IMR-90 (cell line): Measurements from ENCODE around the gene GABRG2. TPM values are rescaled to one million over a fixed set of nuclear protein-coding genes. Genes with fewer than 3 reads are reported as not detected.

Source experiments
- ATAC-seq: fragments of 200-7000 bp; cut with Tn5 transposase; 2 replicates; pipeline ENCODE4 v1.9.1; 2020; ENCODE audit warnings: low read depth, mild to moderate bottlenecking, moderate library complexity
- BruUV-seq: library from RNA; stranded (reverse); fragments of 400-500 nt; replicated peaks from 2 replicates; lab custom pipeline; 2021; lab: Mats Ljungman, UMichigan
- CTCF ChIA-PET: fragments of 300-600 bp; formaldehyde crosslinking; extraction: SDS; loops from one replicate; lab custom pipeline; 2021; ENCODE audit warnings: antibody characterized with exemption; lab: Yijun Ruan, JAX
- POLR2A ChIA-PET: fragments of 300-600 bp; sonication (Branson Sonifier 250); formaldehyde crosslinking; loops from one replicate; lab custom pipeline; 2022; ENCODE audit warnings: antibody characterized with exemption; ENCODE audit not compliant: unreplicated experiment; lab: Charles Lee
- DNase-seq: peaks from one replicate; pipeline ENCODE4 v3.0.0; 2013
- H2AFZ ChIP-seq: replicated peaks from 2 replicates; pipeline ENCODE3; 2013; ENCODE audit warnings: low read length, mild to moderate bottlenecking; ENCODE audit not compliant: poor library complexity
- H2AK5ac ChIP-seq: 2 replicates; pipeline ENCODE4 v1.6.1; 2013; ENCODE audit warnings: low read depth, low read length, inconsistent platforms
- H2AK9ac ChIP-seq: replicated peaks from 2 replicates; pipeline ENCODE3; 2013; ENCODE audit warnings: mild to moderate bottlenecking, low read depth, low read length, moderate library complexity; ENCODE audit not compliant: poor library complexity
- H2BK120ac ChIP-seq: 2 replicates; pipeline ENCODE4 v1.6.1; 2013; ENCODE audit warnings: low read depth, low read length, inconsistent platforms
- H2BK15ac ChIP-seq: 3 replicates; pipeline ENCODE4 v1.6.1; 2013; ENCODE audit warnings: low read depth, low read length, inconsistent platforms
- H2BK20ac ChIP-seq: 2 replicates; pipeline ENCODE4 v1.6.1; 2013; ENCODE audit warnings: low read depth, mild to moderate bottlenecking, inconsistent platforms, low read length, moderate library complexity
- H2BK5ac ChIP-seq: 2 replicates; pipeline ENCODE4 v1.6.1; 2013; ENCODE audit warnings: mild to moderate bottlenecking, low read depth, low read length, inconsistent platforms; ENCODE audit not compliant: poor library complexity, severe bottlenecking
- H3K14ac ChIP-seq: replicated peaks from 2 replicates; pipeline ENCODE4 v1.6.1; 2013; ENCODE audit warnings: low read depth, low read length, inconsistent platforms
- H3K18ac ChIP-seq: 2 replicates; pipeline ENCODE4 v1.6.1; 2013; ENCODE audit warnings: low read depth, low read length, control low read depth
- H3K23ac ChIP-seq: 2 replicates; pipeline ENCODE4 v1.6.1; 2013; ENCODE audit warnings: low read depth, low read length, inconsistent platforms
- H3K27ac ChIP-seq: 2 replicates; pipeline ENCODE4 v1.5.1; 2013; ENCODE audit warnings: mild to moderate bottlenecking, control low read depth, low read length; ENCODE audit not compliant: insufficient read depth
- H3K27me3 ChIP-seq: 2 replicates; pipeline ENCODE4 v1.6.1; 2013; ENCODE audit warnings: low read length; ENCODE audit not compliant: control insufficient read depth, insufficient read depth
- H3K36me3 ChIP-seq: 2 replicates; pipeline ENCODE4 v1.6.1; 2013; ENCODE audit warnings: low read length, mixed read lengths; ENCODE audit not compliant: control insufficient read depth, insufficient read depth
- H3K4ac ChIP-seq: 2 replicates; pipeline ENCODE4 v1.6.1; 2013; ENCODE audit warnings: low read depth, low read length, inconsistent platforms
- H3K4me1 ChIP-seq: 2 replicates; pipeline ENCODE4 v1.6.1; 2013; ENCODE audit warnings: low read length, mixed read lengths; ENCODE audit not compliant: control insufficient read depth, insufficient read depth
- H3K4me2 ChIP-seq: 2 replicates; pipeline ENCODE4 v1.6.1; 2013; ENCODE audit warnings: low read depth, mild to moderate bottlenecking, control low read depth, low read length, moderate library complexity
- H3K4me3 ChIP-seq: 2 replicates; pipeline ENCODE4 v1.5.1; 2013; ENCODE audit warnings: low read depth, mild to moderate bottlenecking, control low read depth, low read length, moderate library complexity; ENCODE audit not compliant: insufficient read depth
- H3K56ac ChIP-seq: 2 replicates; pipeline ENCODE4 v1.6.1; 2013; ENCODE audit warnings: low read length, inconsistent platforms; ENCODE audit not compliant: insufficient read depth; ENCODE audit errors: extremely low read depth
- H3K79me1 ChIP-seq, 2 experiments: 2 replicates each; pipeline ENCODE4 v1.6.1; 2013; ENCODE audit warnings: low read length in 2 of 2, inconsistent platforms in 1 of 2, low read depth in 1 of 2
- H3K9ac ChIP-seq: 2 replicates; pipeline ENCODE4 v1.6.1; 2013; ENCODE audit warnings: low read depth, low read length, control low read depth
- H3K9me1 ChIP-seq: 2 replicates; pipeline ENCODE4 v1.6.1; 2013; ENCODE audit warnings: low read length, inconsistent platforms; ENCODE audit not compliant: insufficient read depth
- H3K9me3 ChIP-seq: 2 replicates; pipeline ENCODE4 v1.6.1; 2013; ENCODE audit warnings: low read length; ENCODE audit not compliant: control insufficient read depth, insufficient read depth
- H4K20me1 ChIP-seq: 2 replicates; pipeline ENCODE4 v1.6.1; 2013; ENCODE audit warnings: low read length, inconsistent platforms; ENCODE audit not compliant: insufficient read depth
- H4K5ac ChIP-seq: 2 replicates; pipeline ENCODE4 v1.6.1; 2013; ENCODE audit warnings: mild to moderate bottlenecking, low read depth, low read length, control low read depth
- H4K8ac ChIP-seq, 2 experiments: 2 replicates each; pipeline ENCODE4 v1.6.1; 2013; ENCODE audit warnings: low read depth in 2 of 2, low read length in 2 of 2, control low read depth in 1 of 2, inconsistent platforms in 1 of 2
- H4K91ac ChIP-seq: 2 replicates; pipeline ENCODE4 v1.6.1; 2013; ENCODE audit warnings: low read depth, low read length, inconsistent platforms; ENCODE audit not compliant: insufficient read depth
- CHD1 ChIP-seq: IDR thresholded peaks from 2 replicates; pipeline ENCODE4 v1.6.1; 2012; ENCODE audit warnings: low read depth, low read length, improper control_type of control experiment
- MAFK ChIP-seq: IDR thresholded peaks from 2 replicates; pipeline ENCODE4 v1.6.1; 2012; ENCODE audit warnings: low read depth, low read length, improper control_type of control experiment
- MXI1 ChIP-seq: IDR thresholded peaks from 2 replicates; pipeline ENCODE4 v1.6.1; 2012; ENCODE audit warnings: low read depth, mild to moderate bottlenecking, low read length, moderate library complexity, borderline replicate concordance
- RAD21 ChIP-seq: IDR thresholded peaks from 2 replicates; pipeline ENCODE4 v1.6.1; 2012; ENCODE audit warnings: low read length, improper control_type of control experiment
- RCOR1 ChIP-seq: IDR thresholded peaks from 2 replicates; pipeline ENCODE4 v1.6.1; 2012; ENCODE audit warnings: mild to moderate bottlenecking, low read length, improper control_type of control experiment; ENCODE audit not compliant: insufficient replicate concordance
- WGBS, 2 experiments: methylation state at CpG; one replicate each; pipeline versions ENCODE4 v1.1.5 to v1.1.7; 2013; ENCODE audit warnings: missing lambda C conversion rate in 2 of 2; ENCODE audit not compliant: insufficient read length in 1 of 2; ENCODE audit errors: extremely low coverage in 2 of 2; 5-methylcytosine and 5-hydroxymethylcytosine counted together
- dilution Hi-C: fragments of 300-500 bp; cut with HindIII; formaldehyde crosslinking; loops from one replicate; pipeline ENCODE4 v1.14.3; 2018; ENCODE audit warnings: low sequenced_read_pairs; ENCODE audit not compliant: unreplicated experiment
- in situ Hi-C: fragments of 300-500 bp; cut with MboI; formaldehyde crosslinking; loops from 3 replicates; pipeline ENCODE4 v1.14.3; 2019; ENCODE audit warnings: low sequenced_read_pairs, inconsistent platforms, mixed read lengths
- intact Hi-C: fragments of 100-400 bp; cut with micrococcal nuclease; formaldehyde crosslinking; loops from 2 replicates; pipeline ENCODE4 v1.10.0; 2022
- polyA plus RNA-seq, 3 experiments: library from polyadenylated mRNA; depleted of rRNA; stranded (reverse); fragments of >200 nt; gene quantifications; 2 replicates each; pipeline ENCODE4 v1.2.3, GENCODE V29; 2012; ENCODE audit warnings: low replicate concordance in 1 of 3
- total RNA-seq: library from RNA; depleted of rRNA; stranded (reverse); fragments of >200 nt; gene quantifications from 2 replicates; pipeline ENCODE4 v1.2.3, GENCODE V29; 2012
- TF ChIP-seq, protein P1 (sequence below): fragments of 150-350 bp; IDR thresholded peaks from 2 replicates; pipeline ENCODE4 v1.6.1; 2016; ENCODE audit warnings: low read depth, mild to moderate bottlenecking, low read length, moderate library complexity, borderline replicate concordance
- TF ChIP-seq, protein P2 (sequence below): conservative IDR thresholded peaks from 2 replicates; pipeline ENCODE4 v1.5.1; 2012; ENCODE audit warnings: mild to moderate bottlenecking, low read depth, low read length, improper control_type of control experiment
- TF ChIP-seq, protein P3 (sequence below): fragments of 150-350 bp; IDR thresholded peaks from 2 replicates; pipeline ENCODE4 v1.6.1; 2017; ENCODE audit warnings: mild to moderate bottlenecking, antibody characterized with exemption, low read length, low read depth

Gene GABRG2
- total and polyA plus RNA-seq, 2 of the 4 experiments (the other 2 are of a cell fraction): not detected

DNA sequence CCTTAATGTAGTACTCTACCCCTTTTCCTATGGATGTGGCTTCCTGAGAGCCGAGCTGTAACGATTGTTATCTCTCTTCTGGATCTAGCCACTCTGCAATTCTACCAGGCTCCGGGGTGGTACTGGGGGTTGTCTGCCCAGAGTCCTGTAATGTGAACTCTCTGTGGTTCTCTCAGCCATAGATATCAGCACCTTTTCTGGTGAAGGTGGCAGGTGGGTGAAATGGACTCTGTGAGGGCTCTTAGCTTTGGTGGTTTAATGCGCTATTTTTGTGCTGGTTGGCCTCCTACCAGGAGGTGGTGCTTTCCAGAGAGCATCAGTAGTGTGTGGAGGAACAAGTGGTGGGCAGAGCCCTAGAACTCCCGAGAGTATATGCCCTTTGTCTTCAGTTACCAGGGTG, 122.1 kb downstream of the GABRG2 start:
- BruUV-seq: no TSS peak

More for the DNA sequence above, 122.1 kb downstream of the GABRG2 start:
- no peak overlapping the region for H3K27ac ChIP-seq
- no peaks in the 10 kb centered on the region for H3K4me1 ChIP-seq
- in situ Hi-C loops (no loop called here), dilution Hi-C loops (no loop called here), intact Hi-C loops (no loop called here)
- H3K4me3 ChIP-seq: no peak overlapping the region
- no peak overlapping the region for H2BK15ac ChIP-seq
- H3K23ac ChIP-seq: no peak overlapping the region
- ChIA-PET CTCF (no interaction called here), POLR2A (no interaction called here)
- H2AFZ ChIP-seq: no peak overlapping the region
- H2AK9ac ChIP-seq: no peak overlapping the region
- H3K9me1 ChIP-seq: no peaks in the 10 kb centered on the region
- no peak overlapping the region for H2BK20ac ChIP-seq
- H3K9me3 ChIP-seq: peaks cover 9% of the 10 kb centered on the region
- no peak overlapping the region for H3K18ac ChIP-seq
- no peaks in the 10 kb centered on the region for H3K36me3 ChIP-seq
- TF ChIP-seq, protein P1, sequence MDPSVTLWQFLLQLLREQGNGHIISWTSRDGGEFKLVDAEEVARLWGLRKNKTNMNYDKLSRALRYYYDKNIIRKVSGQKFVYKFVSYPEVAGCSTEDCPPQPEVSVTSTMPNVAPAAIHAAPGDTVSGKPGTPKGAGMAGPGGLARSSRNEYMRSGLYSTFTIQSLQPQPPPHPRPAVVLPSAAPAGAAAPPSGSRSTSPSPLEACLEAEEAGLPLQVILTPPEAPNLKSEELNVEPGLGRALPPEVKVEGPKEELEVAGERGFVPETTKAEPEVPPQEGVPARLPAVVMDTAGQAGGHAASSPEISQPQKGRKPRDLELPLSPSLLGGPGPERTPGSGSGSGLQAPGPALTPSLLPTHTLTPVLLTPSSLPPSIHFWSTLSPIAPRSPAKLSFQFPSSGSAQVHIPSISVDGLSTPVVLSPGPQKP: no peak
- TF ChIP-seq RCOR1 (no peak), CHD1 (no peak), RAD21 (no peak), MXI1 (no peak), MAFK (no peak)
- TF ChIP-seq, protein P2, sequence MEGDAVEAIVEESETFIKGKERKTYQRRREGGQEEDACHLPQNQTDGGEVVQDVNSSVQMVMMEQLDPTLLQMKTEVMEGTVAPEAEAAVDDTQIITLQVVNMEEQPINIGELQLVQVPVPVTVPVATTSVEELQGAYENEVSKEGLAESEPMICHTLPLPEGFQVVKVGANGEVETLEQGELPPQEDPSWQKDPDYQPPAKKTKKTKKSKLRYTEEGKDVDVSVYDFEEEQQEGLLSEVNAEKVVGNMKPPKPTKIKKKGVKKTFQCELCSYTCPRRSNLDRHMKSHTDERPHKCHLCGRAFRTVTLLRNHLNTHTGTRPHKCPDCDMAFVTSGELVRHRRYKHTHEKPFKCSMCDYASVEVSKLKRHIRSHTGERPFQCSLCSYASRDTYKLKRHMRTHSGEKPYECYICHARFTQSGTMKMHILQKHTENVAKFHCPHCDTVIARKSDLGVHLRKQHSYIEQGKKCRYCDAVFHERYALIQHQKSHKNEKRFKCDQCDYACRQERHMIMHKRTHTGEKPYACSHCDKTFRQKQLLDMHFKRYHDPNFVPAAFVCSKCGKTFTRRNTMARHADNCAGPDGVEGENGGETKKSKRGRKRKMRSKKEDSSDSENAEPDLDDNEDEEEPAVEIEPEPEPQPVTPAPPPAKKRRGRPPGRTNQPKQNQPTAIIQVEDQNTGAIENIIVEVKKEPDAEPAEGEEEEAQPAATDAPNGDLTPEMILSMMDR: no peak
- TF ChIP-seq, protein P3, sequence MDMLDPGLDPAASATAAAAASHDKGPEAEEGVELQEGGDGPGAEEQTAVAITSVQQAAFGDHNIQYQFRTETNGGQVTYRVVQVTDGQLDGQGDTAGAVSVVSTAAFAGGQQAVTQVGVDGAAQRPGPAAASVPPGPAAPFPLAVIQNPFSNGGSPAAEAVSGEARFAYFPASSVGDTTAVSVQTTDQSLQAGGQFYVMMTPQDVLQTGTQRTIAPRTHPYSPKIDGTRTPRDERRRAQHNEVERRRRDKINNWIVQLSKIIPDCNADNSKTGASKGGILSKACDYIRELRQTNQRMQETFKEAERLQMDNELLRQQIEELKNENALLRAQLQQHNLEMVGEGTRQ: no peak
- no peaks in the 10 kb centered on the region for H3K27me3 ChIP-seq
- H3K79me1 ChIP-seq: no peaks in the 10 kb centered on the region
- H2BK5ac ChIP-seq: no peak overlapping the region
- H3K56ac ChIP-seq: no peak overlapping the region
- no CpG with 5 or more reads among the region's 5 CpGs for WGBS, 2 experiments
- no peak overlapping the region for H2BK120ac ChIP-seq
- no peak overlapping the region for H4K91ac ChIP-seq
- H3K4me2 ChIP-seq: no peak overlapping the region
- no peaks in the 10 kb centered on the region for H4K20me1 ChIP-seq
- H3K14ac ChIP-seq: no peak overlapping the region
- no peak overlapping the region for H4K8ac ChIP-seq
- ATAC-seq (no peak), DNase-seq (no peak)
- no peak overlapping the region for H3K4ac ChIP-seq
- H4K5ac ChIP-seq: no peak overlapping the region
- no peak overlapping the region for H2AK5ac ChIP-seq
- H3K9ac ChIP-seq: no peak overlapping the region
